HCT116 (cell line): Measurements from ENCODE around the gene NCSTN. TPM values are rescaled to one million over a fixed set of nuclear protein-coding genes. Genes with fewer than 3 reads are reported as not detected.

Experiments
- ATAC-seq: fragments of 200-7000 bp; cut with Tn5 transposase; 2 replicates; pipeline ENCODE4 v1.9.1; 2020; ENCODE audit warnings: mild to moderate bottlenecking, moderate library complexity
- BruUV-seq: library from RNA; stranded (reverse); fragments of 400-500 nt; replicated peaks from 2 replicates; lab custom pipeline; 2021; lab: Mats Ljungman, UMichigan
- CTCF ChIA-PET: fragments of 300-600 bp; sonication (Branson Sonifier 250); formaldehyde crosslinking; loops from one replicate; lab custom pipeline; 2021; ENCODE audit warnings: antibody characterized with exemption; lab: Charles Lee
- POLR2A ChIA-PET: fragments of 300-600, 350-600 bp; sonication (Branson Sonifier 250); formaldehyde crosslinking; loops from one replicate; lab custom pipeline; 2021; ENCODE audit warnings: antibody characterized with exemption; lab: Charles Lee
- RAD21 ChIA-PET, 2 experiments: fragments of 300-600 bp; sonication (Branson Sonifier 250); formaldehyde crosslinking; loops; one replicate each; lab custom pipeline; 2023; ENCODE audit warnings: low total read pairs in 2 of 2; ENCODE audit not compliant: uncharacterized antibody in 2 of 2, unreplicated experiment in 2 of 2, low non-redundant PET in 1 of 2; lab: Charles Lee
- DNase-seq: peaks from one replicate; pipeline ENCODE4 v3.0.0-alpha.2; 2010; ENCODE audit warnings: low read depth, low spot score
- H2AFZ ChIP-seq: fragments of 200-600 bp; shearing (Covaris generic), sonication (generic); 2 replicates; pipeline ENCODE4 v1.6.1; 2017; ENCODE audit warnings: low read depth, mixed run types, mixed read lengths, antibody characterized with exemption, low read length; ENCODE audit not compliant: poor library complexity, severe bottlenecking
- H3K27ac ChIP-seq: 2 replicates; pipeline ENCODE4 v1.5.1; 2012; ENCODE audit warnings: low read depth, low read length
- H3K27me3 ChIP-seq: fragments of 200-600 bp; sonication (generic); 2 replicates; pipeline ENCODE4 v1.6.1; 2016; ENCODE audit warnings: mixed run types, low read length, mixed read lengths; ENCODE audit not compliant: insufficient read depth
- H3K36me3 ChIP-seq, 2 experiments: fragments of 200-500 bp in 1 of 2; fragments of 200-600 bp in 1 of 2; sonication (Bioruptor generic) in 1 of 2; sonication (generic) in 1 of 2; 2 replicates each; pipeline versions ENCODE4 v1.5.1 to v1.6.1; 2014 to 2016; ENCODE audit warnings: low read length in 2 of 2, inconsistent platforms in 1 of 2, mixed read lengths in 1 of 2, mixed run types in 1 of 2; ENCODE audit not compliant: insufficient read depth in 2 of 2, control insufficient read depth in 1 of 2
- H3K4me1 ChIP-seq, 2 experiments: fragments of 200-600 bp in 1 of 2; sonication (generic) in 1 of 2; 2 replicates each; pipeline versions ENCODE4 v1.5.1 to v1.6.1; 2012 to 2017; ENCODE audit warnings: low read length in 2 of 2, inconsistent platforms in 1 of 2, mild to moderate bottlenecking in 1 of 2, mixed read lengths in 1 of 2, mixed run types in 1 of 2, moderate library complexity in 1 of 2; ENCODE audit not compliant: insufficient read depth in 2 of 2, control insufficient read depth in 1 of 2
- H3K4me2 ChIP-seq: fragments of 200-600 bp; sonication (generic); 2 replicates; pipeline ENCODE4 v1.6.1; 2017; ENCODE audit warnings: mixed run types, low read length, mixed read lengths
- H3K4me3 ChIP-seq, 2 experiments: fragments of 200-600 bp in 1 of 2; sonication (generic) in 1 of 2; replicated peaks in 1 of 2; 2 replicates each; pipeline ENCODE4 v1.5.1; 2011 to 2016; ENCODE audit warnings: low read length in 2 of 2, control low read depth in 1 of 2, low read depth in 1 of 2, mild to moderate bottlenecking in 1 of 2, mixed read lengths in 1 of 2, mixed run types in 1 of 2
- H3K79me2 ChIP-seq: fragments of 200-600 bp; sonication (generic); 2 replicates; pipeline ENCODE4 v1.6.1; 2017; ENCODE audit warnings: mild to moderate bottlenecking, mixed run types, low read length, moderate library complexity, mixed read lengths; ENCODE audit not compliant: insufficient read depth
- H3K9ac ChIP-seq: fragments of 200-600 bp; sonication (generic); 2 replicates; pipeline ENCODE4 v1.6.1; 2016; ENCODE audit warnings: low read length, mixed read lengths
- H3K9me2 ChIP-seq: fragments of 200-600 bp; sonication (generic), shearing (Covaris generic); 2 replicates; pipeline ENCODE4 v1.6.1; 2017; ENCODE audit warnings: mixed run types, mild to moderate bottlenecking, moderate library complexity; ENCODE audit not compliant: insufficient read depth
- H3K9me3 ChIP-seq, 2 experiments: fragments of 200-500 bp in 1 of 2; fragments of 200-600 bp in 1 of 2; sonication (Bioruptor generic) in 1 of 2; sonication (generic) in 1 of 2; 2 replicates each; pipeline ENCODE4 v1.6.1; 2014 to 2017; ENCODE audit warnings: low read length in 2 of 2, mixed read lengths in 2 of 2, inconsistent platforms in 1 of 2, low read depth in 1 of 2, mild to moderate bottlenecking in 1 of 2, mixed run types in 1 of 2, moderate library complexity in 1 of 2; ENCODE audit not compliant: control insufficient read depth in 1 of 2, insufficient read depth in 1 of 2
- H4K20me1 ChIP-seq: fragments of 200-600 bp; sonication (generic), shearing (Covaris generic); 2 replicates; pipeline ENCODE4 v1.6.1; 2017; ENCODE audit warnings: mixed run types, mild to moderate bottlenecking, moderate library complexity; ENCODE audit not compliant: insufficient read depth
- CBX3 ChIP-seq: IDR thresholded peaks from 2 replicates; pipeline ENCODE4 v1.6.1; 2012; ENCODE audit warnings: low read depth
- CEBPB ChIP-seq: IDR thresholded peaks from 2 replicates; pipeline ENCODE4 v1.6.1; 2012; ENCODE audit warnings: low read depth
- CTCF ChIP-seq, 3 experiments: fragments of 200-600 bp in 1 of 3; sonication (generic) in 1 of 3; IDR thresholded peaks in 2 of 3; conservative IDR thresholded peaks in 1 of 3; 2 replicates each; pipeline ENCODE4 v1.5.1; 2012 to 2017; ENCODE audit warnings: low read depth in 2 of 3, low read length in 2 of 3, antibody characterized with exemption in 1 of 3, borderline replicate concordance in 1 of 3, control low read depth in 1 of 3, mild to moderate bottlenecking in 1 of 3, mixed read lengths in 1 of 3, mixed run types in 1 of 3, moderate library complexity in 1 of 3; ENCODE audit not compliant: insufficient read depth in 1 of 3
- FOSL1 ChIP-seq: IDR thresholded peaks from 2 replicates; pipeline ENCODE4 v1.6.1; 2012; ENCODE audit warnings: low read depth
- JUND ChIP-seq: IDR thresholded peaks from 2 replicates; pipeline ENCODE4 v1.6.1; 2012
- POLR2AphosphoS5 ChIP-seq: IDR thresholded peaks from 2 replicates; pipeline ENCODE4 v1.6.1; 2011; ENCODE audit warnings: mild to moderate bottlenecking, low read depth, low read length, moderate library complexity
- REST ChIP-seq: IDR thresholded peaks from 2 replicates; pipeline ENCODE4 v1.6.1; 2012; ENCODE audit warnings: low read depth
- SIN3A ChIP-seq: IDR thresholded peaks from 2 replicates; pipeline ENCODE4 v1.6.1; 2012; ENCODE audit warnings: low read depth
- SRF ChIP-seq: IDR thresholded peaks from 2 replicates; pipeline ENCODE4 v1.6.1; 2012; ENCODE audit warnings: low read depth
- TCF7L2 ChIP-seq: IDR thresholded peaks from 2 replicates; pipeline ENCODE4 v1.7.0; 2011; ENCODE audit warnings: borderline replicate concordance, inconsistent platforms; ENCODE audit not compliant: insufficient read depth, insufficient read length; ENCODE audit errors: extremely low read depth
- YY1 ChIP-seq: IDR thresholded peaks from 2 replicates; pipeline ENCODE4 v1.6.1; 2011; ENCODE audit warnings: low read length, low read depth, moderate library complexity, mild to moderate bottlenecking; ENCODE audit not compliant: insufficient replicate concordance; ENCODE audit errors: extremely low read depth
- ZFX ChIP-seq: fragments of 450-650 bp; IDR thresholded peaks from 2 replicates; pipeline ENCODE4 v1.6.1; 2017
- ZNF274 ChIP-seq: fragments of 200-500 bp; sonication (Bioruptor generic); IDR thresholded peaks from 2 replicates; pipeline ENCODE4 v1.6.1; 2014; ENCODE audit warnings: mild to moderate bottlenecking, low read depth, low read length, inconsistent platforms
- intact Hi-C: fragments of 100-400 bp; cut with micrococcal nuclease; formaldehyde crosslinking; loops from 2 replicates; pipeline ENCODE4 v1.10.0; 2022
- total RNA-seq: library from RNA; stranded (reverse); gene quantifications from one replicate; pipeline ENCODE4 v1.2.1, GENCODE V29; 2021; ENCODE audit not compliant: unreplicated experiment
- TF ChIP-seq, protein P1 (sequence below): IDR thresholded peaks from 2 replicates; pipeline ENCODE4 v1.6.1; 2011; ENCODE audit warnings: mild to moderate bottlenecking, low read length, moderate library complexity; ENCODE audit not compliant: insufficient replicate concordance; ENCODE audit errors: extremely low read depth

The NCSTN gene
- total RNA-seq, 1 experiment from 2014 or later: 68.4 TPM

GRCh38 chr1:160309185-160309557 is 34.0 kb upstream of the NCSTN start:
- Histone ChIP-seq H3K9me3 (no peaks in the 10 kb centered on the region), H3K4me3 (no peak overlapping the region), H2AFZ (no peak overlapping the region), H4K20me1 (no peaks in the 10 kb centered on the region), H3K36me3 (peaks cover 45 to 77% of the 10 kb centered on the region in 2 experiments), H3K27me3 (no peaks in the 10 kb centered on the region), H3K9me2 (no peaks in the 10 kb centered on the region), H3K9ac (no peak overlapping the region), H3K4me1 (no peaks in the 10 kb centered on the region), H3K27ac (no peak overlapping the region), H3K4me2 (no peak overlapping the region), H3K79me2 (peaks cover 3% of the 10 kb centered on the region; the same call in 1 of the 2 replicates)
- intact Hi-C loops: no loop called here
- TF ChIP-seq REST (no peak), JUND (no peak), CBX3 (no peak), CEBPB (no peak), ZFX (no peak), YY1 (no peak), TCF7L2 (no peak), POLR2AphosphoS5 (no peak), ZNF274 (no peak), SIN3A (no peak), FOSL1 (no peak), CTCF (IDR thresholded peaks at IDR 0.05 in 2 of 3, conservative IDR thresholded peaks at IDR 0.05 in 1 of 3; ENCODE audit: borderline replicate concordance in 1 of 3, insufficient read depth in 1 of 3, low read depth in 2 of 3, low read length in 2 of 3) (no peak), SRF (no peak)
- TF ChIP-seq, protein P1, sequence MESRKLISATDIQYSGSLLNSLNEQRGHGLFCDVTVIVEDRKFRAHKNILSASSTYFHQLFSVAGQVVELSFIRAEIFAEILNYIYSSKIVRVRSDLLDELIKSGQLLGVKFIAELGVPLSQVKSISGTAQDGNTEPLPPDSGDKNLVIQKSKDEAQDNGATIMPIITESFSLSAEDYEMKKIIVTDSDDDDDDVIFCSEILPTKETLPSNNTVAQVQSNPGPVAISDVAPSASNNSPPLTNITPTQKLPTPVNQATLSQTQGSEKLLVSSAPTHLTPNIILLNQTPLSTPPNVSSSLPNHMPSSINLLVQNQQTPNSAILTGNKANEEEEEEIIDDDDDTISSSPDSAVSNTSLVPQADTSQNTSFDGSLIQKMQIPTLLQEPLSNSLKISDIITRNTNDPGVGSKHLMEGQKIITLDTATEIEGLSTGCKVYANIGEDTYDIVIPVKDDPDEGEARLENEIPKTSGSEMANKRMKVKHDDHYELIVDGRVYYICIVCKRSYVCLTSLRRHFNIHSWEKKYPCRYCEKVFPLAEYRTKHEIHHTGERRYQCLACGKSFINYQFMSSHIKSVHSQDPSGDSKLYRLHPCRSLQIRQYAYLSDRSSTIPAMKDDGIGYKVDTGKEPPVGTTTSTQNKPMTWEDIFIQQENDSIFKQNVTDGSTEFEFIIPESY: no peak
- POLR2A ChIA-PET: no interaction called here
- DNase-seq (no peak), ATAC-seq (no peak)
- RAD21 ChIA-PET: no interaction called here
- CTCF ChIA-PET: no interaction called here
- no TSS peak for BruUV-seq
